CD4-positive, alpha-beta T cell treated with Interferon gamma for 1 hour (primary cell): ENCODE data around the gene FXYD3.
"Not testable (repeated sequence)": the region's sequence is repeated elsewhere in the genome, so short reads cannot be mapped to it uniquely, and the experiment has no call there.

ENCODE experiments used
- DNase-seq: peaks from one replicate; pipeline ENCODE4 v3.0.0-alpha.2; 2020

The FXYD3 gene

DNA sequence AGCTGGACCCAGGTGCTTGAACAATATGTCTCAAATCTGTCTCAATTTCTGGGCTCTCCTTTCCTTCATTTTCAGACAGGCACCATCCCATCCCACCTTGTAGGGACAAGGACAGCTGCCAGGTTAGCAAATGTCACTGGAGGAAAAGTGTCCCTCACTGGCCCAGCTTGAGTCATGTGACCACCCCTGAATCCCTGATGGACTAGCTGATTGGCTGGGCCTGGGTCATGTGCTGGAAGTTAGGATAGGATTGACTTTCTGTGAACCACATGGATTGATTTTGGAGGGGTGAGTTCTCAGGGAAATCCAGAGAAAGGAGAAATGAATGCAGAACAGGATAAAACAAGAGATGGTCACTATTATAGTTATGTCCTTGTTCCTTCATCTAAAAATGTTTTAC lies 28.2 kb upstream of the FXYD3 start:
- no peak for DNase-seq

DNA sequence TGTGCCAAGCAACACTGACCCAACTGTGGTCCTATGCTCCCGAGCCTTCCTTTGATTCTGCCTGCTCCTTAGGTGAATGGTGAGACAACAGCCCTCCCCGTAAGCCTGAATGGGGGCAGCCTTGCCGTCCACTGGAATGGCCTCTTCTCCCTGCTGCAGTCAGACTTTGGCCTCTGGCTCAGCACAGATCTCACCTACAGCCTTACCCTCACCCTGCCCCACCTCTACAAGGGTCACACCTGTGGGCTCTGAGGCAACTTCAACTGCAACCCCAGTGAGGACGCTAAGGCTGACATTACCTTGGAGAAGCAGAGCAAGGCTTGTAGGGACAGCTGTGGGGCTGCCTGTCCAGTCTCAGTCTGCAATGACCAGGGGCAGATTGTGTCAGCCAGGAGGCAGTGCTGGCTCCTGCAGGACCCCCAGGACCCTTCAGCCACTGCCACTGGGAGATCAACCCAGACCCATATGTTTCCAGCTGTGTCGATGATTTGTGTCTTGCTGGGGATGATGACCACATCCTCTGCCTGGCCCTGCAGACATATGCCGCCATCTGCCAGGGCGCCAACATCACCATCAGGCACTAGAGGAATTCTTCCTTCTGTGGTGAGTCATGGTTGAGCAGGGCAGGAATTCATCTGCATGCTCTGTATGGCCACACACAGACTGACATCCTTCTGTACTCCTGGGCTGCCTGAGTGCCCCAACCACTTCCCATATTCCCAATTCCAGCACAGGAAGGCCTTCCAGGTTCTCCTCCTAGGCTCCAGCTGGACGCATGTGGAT lies 27.3 kb upstream of the FXYD3 start:
- no peak for DNase-seq

DNA sequence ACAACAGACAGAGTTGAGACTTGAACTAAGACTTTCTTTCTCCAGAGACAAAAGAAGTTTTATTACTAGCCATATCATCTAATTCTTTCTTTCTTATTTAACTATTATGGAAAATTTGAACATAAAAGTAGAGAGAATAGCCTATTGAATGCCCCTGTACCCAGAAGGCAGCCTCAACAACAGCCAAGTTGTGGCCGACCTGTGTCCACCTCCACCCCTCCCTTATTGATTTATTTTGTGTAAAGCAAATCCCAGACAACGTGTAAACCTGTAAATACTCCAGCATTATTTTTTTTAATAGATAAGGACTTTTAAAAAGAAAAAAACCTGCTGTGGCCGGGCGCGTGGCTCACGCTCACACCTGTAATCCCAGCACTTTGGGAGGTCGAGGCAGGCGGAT lies 26.1 kb upstream of the FXYD3 start:
- no peak for DNase-seq

DNA sequence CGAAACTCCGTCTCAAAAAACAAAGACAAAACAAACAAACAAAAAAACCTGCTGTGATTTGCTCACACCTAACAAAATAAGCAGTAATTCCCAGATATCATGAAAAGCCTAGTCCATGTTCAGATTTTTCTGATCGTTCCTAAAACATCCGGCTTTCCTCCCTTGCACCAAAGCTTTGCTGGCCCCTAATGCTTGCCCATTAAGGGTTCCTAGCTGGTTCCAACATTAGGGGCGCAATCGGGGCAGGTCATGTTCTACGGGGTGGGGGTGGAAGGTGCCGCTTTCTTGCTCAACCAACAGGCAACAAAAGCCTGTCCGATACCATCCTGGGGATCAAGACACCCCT lies 25.5 kb upstream of the FXYD3 start:
- no peak for DNase-seq

DNA sequence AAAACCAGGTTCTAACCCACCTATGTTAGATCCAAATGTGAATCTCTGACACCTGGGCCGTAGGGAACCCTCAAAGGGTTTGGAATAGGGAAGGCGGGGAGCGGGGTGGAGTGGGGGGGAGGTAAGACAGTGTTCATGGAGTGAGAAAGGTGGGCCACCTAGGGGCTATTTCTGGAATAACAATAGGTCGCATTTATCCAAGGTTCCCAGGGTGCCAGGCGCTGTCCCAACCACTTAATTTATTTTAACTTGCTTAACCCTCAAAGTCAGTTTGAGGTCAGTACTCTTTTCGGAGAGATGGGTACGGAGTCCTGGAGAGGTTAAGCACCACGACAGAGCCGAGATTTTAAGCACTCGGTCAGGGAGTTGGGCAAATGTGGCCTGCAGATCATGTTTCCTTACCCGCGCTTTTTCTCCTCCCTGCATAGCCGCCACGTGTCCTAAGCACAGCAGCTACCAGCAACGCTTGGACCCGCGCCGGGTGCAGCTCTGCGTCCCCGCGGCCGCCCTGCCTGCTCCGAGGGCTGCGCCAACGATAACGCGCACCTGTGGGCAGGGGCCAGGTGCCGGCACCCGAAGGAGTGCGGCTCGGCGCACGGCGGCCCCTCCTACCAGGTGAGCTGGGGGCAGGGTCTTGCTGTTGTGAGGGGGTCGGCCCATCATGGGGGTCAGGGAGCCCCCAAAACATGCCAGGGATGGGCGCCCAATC lies 25.0 kb upstream of the FXYD3 start:
- peak; percentile 28 for DNase-seq

DNA sequence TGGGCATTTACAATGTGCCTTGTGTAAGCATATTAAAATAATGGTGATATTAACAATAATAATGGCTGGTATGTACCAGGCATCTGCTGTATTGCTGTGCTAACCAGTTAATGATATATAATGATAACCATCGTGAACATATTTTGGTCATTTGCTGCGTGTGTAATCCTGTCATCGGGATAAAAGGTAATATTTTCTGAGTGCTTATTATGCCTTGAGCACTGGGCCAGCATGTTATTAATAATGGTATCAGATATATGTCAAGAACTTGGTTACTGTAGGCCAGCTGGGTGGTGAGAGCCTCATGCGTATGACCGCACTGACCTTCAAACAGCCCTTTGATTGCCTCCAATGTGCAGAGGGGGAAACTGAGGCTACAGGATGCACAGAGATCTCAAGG lies 22.2 kb upstream of the FXYD3 start:
- DNase-seq, result no peak

DNA sequence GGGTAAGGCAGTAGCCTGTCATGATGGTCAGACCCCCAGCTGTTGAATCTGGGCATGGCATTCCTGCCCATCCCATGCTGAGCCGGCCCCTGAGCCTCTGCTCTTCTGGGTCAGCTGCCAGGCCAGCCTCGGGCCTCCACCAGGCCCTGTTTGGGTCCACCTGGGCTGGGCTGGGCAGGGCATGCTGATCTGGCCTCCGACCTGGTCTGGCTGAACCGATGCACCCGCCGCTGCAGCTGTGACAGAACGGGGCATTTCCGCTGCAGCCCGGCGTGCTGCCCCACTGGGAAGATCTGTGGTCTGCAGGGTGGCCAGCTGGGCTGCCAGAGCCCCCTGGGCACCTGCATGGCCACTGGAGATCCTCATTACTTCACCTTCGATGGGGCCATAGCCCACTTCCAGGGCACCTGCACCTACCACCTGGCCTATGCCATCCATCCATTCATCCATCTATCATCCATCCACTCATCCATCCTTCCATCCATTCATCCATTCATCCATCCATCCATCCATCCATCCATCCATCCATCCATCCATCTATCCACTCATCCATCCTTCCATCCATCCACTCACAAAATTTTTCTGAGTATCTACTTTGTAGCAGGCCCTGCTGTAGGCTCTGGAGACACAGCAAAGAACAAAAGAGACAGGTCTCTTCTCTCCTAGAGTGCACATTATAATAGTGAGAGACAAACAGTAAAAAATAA lies 21.5 kb upstream of the FXYD3 start:
- no peak for DNase-seq

DNA sequence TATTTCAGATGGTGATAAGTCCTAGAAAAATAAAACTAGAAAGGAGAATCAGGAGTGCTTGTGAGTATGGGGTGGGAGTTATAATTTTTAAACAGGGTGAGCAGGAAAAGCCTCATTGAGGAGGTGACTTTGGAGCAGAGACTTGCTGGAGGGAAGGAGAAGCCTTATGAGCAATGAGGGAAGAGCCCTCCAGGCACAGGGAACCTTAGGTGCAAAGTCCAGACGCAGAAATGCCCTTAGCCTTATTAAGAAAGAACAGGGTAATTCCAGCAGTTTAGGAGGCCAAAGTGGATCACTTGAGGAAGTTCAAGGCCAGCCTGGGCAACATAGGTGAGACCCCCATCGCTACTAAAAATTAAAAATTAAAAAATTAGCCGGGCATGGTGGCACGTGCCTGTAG lies 21.0 kb upstream of the FXYD3 start:
- no peak for DNase-seq

DNA sequence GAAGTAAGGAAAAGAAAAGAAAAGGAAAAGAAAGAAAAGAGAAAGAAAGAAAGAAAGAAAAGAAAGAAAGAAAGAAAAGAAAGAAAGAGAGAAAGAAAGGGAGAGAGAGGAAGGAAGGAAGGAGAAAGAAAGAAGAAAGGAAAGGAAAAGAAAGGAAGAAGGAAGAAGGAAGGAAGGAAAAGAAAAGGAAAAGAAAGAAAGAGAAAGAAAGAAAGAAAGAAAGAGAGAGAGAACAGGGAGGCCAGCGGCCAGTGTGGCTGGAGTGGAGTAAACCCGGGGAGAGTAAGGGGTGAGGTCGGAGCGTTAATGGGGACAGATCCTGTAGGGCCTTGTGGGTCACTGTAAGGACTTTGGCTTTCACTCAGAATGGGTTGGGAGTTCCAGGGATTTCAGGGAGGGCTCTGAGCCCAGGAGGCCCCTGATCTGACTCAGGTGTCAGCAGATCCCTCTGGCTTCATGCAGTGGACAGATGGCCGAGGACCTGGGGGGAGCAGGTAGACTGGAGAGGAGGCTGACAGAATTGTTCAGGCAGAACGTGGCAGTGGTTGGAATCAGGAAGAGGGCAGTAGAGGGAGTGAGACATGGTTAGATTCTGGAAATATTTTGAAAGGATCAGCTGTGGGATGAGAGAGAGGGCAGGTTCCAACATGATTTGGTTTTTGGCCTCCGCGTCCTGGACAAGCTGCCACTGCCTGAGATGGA lies 19.8 kb upstream of the FXYD3 start:
- DNase-seq, result no peak

DNA sequence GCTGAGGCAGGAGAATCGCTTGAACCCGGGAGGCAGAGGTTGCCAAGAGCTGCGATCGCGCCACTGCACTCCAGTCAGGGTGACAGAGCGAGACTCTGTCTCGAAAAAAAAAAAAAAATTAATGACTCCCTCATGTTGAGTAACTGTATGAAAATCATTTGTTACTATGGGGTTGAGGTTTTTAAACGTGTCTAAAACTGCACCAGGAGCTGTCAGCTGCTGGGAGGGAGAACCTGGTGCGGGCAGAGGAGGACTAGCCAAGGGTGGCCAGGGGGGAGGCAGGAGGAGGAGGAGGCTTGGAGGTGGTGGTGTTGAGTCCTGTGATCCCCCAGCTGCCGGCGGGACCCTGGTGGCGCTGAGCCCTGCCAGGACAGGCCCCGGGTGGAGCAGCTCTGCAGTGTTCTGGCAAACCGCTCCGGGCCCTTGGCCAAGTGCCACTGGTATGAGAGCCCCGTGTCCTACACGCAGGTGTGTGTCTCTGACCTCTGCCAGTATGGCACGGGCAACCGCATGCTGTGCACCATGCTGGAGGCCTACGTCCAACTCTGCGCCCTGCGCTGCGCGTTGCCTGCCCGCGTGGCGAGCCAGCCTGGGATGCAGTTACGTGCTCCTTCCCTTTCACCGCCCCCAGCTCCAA lies 17.1 kb upstream of the FXYD3 start:
- DNase-seq, result no peak

DNA sequence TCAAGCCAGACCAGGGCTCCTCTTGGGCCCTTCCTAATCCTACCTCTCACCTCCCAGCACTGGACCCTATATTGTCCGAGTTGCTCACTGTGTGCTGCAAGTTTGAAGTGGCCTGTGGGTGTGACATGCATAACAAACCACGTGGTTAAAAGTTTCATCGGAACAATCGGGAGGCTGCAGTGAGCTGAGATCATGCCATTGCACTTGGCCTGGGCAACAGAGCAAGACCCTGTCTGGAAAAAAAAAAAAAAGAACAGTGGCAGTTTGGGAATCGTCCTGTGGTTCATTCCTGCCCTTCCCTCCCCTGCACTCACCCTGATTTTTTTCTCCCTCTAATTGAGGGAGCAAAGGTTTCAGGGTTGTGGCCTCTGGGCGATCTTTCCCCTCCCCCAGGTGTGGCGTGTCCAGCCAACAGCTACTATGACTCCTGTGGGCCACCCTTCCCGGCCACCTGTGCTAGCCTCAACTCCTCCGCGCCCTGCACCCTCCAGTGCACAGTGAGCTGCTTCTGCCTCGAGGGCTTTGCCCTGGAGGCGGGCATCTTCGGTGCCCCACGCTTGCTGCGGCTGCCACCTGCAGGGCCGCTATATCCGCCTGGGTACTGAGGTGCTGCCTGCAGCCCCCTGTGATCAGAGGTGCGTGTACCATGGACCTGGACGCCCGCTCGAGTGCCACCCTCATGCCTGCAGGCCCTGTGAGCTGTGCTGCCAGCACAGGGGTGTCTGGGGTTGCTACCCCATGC lies 16.3 kb upstream of the FXYD3 start:
- DNase-seq, result no peak

DNA sequence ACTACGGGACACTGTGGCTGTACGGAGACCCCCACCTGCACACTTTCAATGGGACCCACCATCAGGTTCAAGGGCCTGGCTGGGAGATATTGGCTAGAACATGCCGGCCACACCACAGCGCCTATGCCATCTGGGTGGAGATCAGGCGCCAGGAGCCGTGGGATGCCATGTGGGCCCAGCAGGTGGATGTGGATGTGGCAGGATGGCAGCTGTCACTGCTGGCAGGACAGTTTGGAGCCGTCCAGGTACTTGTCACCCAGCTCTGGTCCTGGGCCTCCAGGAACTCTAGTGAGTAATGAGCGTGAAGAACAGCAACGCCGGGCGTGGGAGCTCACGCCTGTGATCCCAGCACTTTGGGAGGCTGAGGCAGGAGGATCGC lies 15.7 kb upstream of the FXYD3 start:
- no peak for DNase-seq

DNA sequence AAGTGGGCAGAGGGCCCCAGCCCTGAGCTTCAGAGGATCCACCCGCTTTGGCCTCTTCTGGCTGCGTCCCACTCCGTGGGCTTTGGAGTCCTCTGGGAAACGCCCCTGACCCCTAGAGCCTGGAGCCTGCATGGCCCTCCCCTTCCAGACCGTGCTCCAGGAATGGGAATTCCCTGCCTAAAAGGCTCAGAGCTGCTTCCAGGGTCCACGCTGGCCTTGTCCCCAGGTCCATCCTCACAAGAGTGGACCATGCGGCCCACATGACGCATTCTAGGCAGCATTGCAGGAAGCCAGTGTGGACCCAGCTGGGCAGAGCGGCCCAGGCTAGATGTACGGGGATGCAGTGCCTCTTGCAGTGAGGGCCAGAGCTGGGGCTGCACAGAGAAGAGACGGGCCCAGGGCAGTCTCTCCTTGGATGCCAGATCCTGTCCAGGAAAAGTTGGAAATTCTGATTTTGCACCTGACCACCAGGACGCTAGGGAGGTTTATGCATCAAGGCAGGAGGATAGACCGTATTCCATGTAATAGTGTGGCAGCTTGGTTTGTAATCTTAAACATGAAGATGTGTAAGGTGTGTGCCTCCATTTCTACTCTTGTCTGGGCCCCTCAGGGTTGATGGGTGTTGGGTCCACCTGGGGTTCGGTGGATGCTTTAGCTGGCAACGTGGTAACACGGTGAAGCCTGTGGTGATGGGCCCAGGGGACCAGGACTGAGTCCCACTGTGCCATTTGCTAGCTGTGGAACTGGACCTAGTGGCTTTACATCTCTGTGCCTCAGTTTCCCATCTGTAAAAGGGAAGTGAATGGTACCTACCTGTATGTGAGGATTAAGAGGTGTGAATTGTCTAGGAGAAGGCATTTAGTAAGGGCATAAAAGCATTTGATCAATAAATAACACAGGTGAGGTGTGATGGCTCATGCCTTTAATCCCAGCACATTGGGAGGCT lies 14.8 kb upstream of the FXYD3 start:
- no peak for DNase-seq

DNA sequence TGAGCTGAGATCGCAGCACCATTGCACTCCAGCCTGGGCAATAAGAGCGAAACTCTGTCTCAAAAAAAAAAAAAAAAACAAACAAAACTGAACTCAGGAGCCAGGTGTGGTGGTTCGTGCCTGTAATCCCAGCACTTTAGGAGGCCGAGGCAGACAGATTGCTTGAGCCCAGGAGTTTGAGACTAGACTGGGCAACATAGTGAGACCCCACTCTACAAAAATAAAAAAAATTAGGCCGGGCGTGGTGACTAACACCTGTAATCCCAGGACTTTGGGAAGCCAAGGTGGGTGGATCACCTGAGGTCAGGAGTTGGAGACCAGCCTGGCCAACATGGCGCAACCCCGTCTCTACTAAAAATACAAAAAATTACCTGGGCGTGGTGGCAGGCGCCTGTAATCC lies 13.7 kb upstream of the FXYD3 start:
- not testable (repeated sequence) for DNase-seq

DNA sequence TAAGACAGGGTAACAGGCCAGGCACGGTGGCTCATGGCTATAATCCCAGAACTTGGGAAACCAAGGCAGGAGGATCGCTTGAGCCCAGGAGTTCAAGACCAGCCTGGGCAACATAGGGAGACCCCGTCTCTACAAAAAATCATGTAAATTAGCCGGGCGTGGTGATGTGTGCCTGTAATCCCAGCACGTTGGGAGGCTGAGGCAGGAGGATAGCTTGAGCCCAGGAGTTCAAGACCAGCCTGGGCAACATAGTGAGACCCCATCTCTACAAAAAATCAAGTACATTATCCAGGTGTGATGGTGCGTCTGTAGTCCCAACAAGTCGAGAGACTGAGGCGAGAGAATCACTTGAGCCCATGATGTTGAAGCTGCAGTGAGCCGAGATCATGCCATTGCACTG lies 12.0 kb upstream of the FXYD3 start:
- not testable (repeated sequence) for DNase-seq

DNA sequence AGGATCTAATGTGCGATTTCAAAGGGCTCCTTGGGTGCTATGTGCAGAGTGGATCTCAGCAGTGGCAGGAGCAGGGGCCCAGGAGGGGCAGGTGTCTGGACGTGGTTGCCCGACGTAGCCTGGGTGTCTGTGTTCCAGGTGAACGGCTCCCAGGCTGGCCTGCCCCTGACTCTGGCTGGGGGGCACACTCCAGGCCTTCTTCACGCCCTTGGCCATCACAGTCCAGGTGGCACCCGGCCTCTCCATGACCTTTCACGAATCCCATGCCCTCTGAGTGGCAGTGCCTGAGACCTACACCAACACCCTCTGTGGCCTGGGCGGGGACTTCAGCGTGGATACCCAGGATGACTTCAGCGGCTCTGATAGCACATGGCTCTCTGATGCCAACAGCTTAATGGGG lies 11.3 kb upstream of the FXYD3 start:
- DNase-seq, result no peak

DNA sequence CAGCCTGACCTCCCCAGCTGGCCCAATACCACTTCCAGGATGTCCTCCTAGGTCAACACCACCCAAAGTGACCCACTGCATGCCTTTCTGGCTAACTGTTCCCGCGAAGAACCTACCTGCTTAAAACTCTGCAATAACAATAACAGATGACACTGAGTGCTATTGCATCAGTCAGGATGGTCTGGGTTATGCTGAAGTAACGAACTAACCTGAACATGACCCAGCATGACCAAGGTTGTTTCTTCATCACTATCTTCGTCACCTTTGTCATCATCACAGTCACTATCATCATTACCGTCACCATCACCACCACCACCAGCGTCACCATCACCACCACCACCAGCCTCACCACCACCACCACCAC lies 10.6 kb upstream of the FXYD3 start:
- DNase-seq, result no peak

DNA sequence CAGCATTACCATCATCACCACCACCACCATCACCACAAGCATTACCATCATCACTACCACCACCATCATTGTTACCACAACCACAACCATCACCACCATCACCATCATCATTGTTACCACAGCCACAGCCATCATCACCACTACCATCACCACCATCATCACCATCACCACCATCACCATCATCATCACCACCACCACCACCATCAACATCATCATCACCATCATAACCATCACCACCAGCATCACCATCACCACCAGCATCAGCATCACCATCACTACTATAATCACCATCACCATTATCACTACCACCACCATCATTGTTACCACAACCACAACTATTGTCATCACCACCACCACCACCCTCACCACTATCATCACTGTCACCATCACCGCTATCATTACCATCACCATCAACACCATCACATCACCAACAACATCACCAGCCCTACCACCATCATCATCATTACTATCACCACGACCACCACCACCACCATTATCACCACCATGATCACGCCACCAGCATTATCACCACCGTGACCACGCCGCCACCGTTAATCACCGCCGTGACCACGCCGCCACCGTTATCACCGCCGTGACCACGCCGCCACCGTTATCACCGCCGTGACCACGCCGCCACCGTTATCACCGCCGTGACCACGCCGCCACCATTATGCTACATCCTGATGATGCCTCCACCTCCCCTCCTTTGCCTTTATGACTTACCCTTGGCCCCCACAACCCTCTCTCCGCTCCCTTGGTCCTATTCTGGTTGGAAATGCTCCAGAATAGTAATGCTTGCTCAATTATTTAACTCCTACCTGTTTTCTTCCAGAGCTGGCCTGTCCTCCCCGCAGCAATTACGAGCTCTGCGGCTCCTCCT lies 10.0 kb upstream of the FXYD3 start:
- DNase-seq, result no peak

DNA sequence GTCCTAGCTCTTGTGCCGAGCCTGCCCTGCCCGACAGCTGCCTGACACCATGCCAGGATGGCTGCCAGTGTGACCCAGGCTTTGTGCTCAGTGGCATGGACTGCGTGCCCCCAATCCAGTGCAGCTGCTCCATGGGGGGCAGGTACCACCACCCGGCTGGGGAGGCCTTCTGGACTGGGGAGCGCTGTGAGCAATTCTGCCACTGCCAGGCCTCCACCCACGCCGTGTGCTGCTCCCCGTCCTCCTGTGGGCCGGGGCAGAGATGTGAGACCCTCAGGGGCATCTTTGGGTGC lies 9.4 kb upstream of the FXYD3 start:
- DNase-seq, result no peak

DNA sequence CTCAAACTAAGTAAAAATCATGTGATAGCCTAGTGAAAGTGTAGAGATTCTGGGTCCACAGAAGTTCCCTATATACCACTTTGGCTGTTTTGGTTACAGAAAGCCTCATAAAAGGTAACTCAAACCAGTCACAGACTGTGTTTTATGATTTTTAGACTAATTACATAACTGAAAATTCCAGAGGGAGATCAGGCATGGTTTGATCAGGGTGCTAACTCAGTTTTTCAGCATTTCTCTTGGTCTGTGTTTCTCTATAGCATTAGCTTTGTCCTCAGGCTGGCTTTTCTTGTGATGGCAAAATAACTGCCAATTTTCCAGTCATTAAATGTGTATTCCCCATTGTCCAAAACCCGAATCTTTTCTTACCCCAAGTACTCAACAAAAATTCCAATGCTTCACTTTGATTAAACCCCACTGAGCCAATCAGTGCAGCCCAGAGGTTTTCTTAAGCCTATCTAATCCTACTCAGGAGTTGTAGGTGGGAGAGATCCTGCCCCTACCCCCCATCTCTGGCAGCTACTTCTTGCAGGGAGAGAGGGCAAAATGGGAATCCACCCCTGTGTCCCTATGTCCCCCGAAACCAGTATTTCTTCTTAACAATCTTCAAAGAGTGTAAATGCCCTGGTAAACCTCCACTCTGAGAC lies 8.6 kb upstream of the FXYD3 start:
- DNase-seq, result no peak
